Transverse colon (tissue), 4 donors: ENCODE results near the gene ZNF254.

Experiments
- CTCF ChIP-seq, 5 experiments: fragments of 200-600 bp in 3 of 5; fragments of 450-650 bp in 2 of 5; sonication (generic) in 3 of 5; IDR thresholded peaks; 1 replicate in 2 of 5; 2 replicates in 3 of 5; pipeline ENCODE4 v1.5.1; 2016 to 2017; ENCODE audit warnings: antibody characterized with exemption in 5 of 5, inconsistent platforms in 3 of 5, mild to moderate bottlenecking in 2 of 5, moderate library complexity in 1 of 5
- POLR2A ChIP-seq: fragments of 450-650 bp; IDR thresholded peaks from one replicate; pipeline ENCODE4 v1.6.1; 2016; ENCODE audit warnings: antibody characterized with exemption, mild to moderate bottlenecking, moderate library complexity
- POLR2AphosphoS5 ChIP-seq, 3 donors: sonication (generic); formaldehyde crosslinking; IDR thresholded peaks; one replicate each; pipeline ENCODE4 v1.6.1; 2016; ENCODE audit warnings: antibody characterized with exemption in 3 of 3

- TF ChIP-seq CTCF (IDR thresholded peaks at IDR 0.05) (no peak), POLR2A (no peak), POLR2AphosphoS5 (IDR thresholded peaks at IDR 0.05) (no peak)
These were observed 13.2 kb upstream of the ZNF254 start for GRCh38 chr19:24073807-24074206.
